SJSA1 (cell line): ENCODE measurements around the gene PRRT3. TPM values are rescaled to one million over a fixed set of nuclear protein-coding genes. Genes with fewer than 3 reads are reported as not detected.

ENCODE experiments used
- DNase-seq, 2 experiments: peaks; one replicate each; pipeline ENCODE4 v3.0.0-alpha.2; 2015 to 2020; ENCODE audit warnings: low spot score in 2 of 2, low read depth in 1 of 2
- H3K27ac ChIP-seq: fragments of 250-450 bp; sonication (Bioruptor Pico); 2 replicates; pipeline ENCODE4 v1.5.1; 2020; ENCODE audit warnings: mild to moderate bottlenecking, moderate library complexity
- H3K27me3 ChIP-seq: fragments of 250-450 bp; sonication (Bioruptor Pico); replicated peaks from 2 replicates; pipeline ENCODE4 v1.5.1; 2020; ENCODE audit warnings: mild to moderate bottlenecking, moderate library complexity
- H3K36me3 ChIP-seq: fragments of 250-450 bp; sonication (Bioruptor Pico); 2 replicates; pipeline ENCODE4 v1.5.1; 2020; ENCODE audit warnings: mild to moderate bottlenecking
- H3K4me1 ChIP-seq: fragments of 250-450 bp; sonication (Bioruptor Pico); replicated peaks from 2 replicates; pipeline ENCODE4 v1.6.1; 2021; ENCODE audit warnings: mild to moderate bottlenecking
- H3K4me3 ChIP-seq: fragments of 250-450 bp; sonication (Bioruptor Pico); 2 replicates; pipeline ENCODE4 v1.5.1; 2020; ENCODE audit warnings: mild to moderate bottlenecking
- H3K9me3 ChIP-seq: fragments of 250-450 bp; sonication (Bioruptor Pico); replicated peaks from 2 replicates; pipeline ENCODE4 v1.5.1; 2020; ENCODE audit warnings: mild to moderate bottlenecking
- total RNA-seq: library from RNA; depleted of rRNA; stranded (reverse); fragments of >200 nt; shearing (Covaris generic); gene quantifications from 2 replicates; pipeline ENCODE4 v1.2.3, GENCODE V29; 2014

Gene PRRT3
- total RNA-seq, 1 experiment from 2014 or later = 0.58 TPM

- H3K36me3 ChIP-seq = no peaks in the 10 kb centered on the region
- no peak overlapping the region for H3K4me3 ChIP-seq
- no peaks in the 10 kb centered on the region for H3K9me3 ChIP-seq
- no peaks in the 10 kb centered on the region for H3K27me3 ChIP-seq
- H3K27ac ChIP-seq = no peak overlapping the region
- H3K4me1 ChIP-seq = peaks cover 9% of the 10 kb centered on the region
- DNase-seq = no peak
Observed at GRCh38 chr3:9955611-9956352, 3.6 kb upstream of the PRRT3 start.

GRCh38 chr3:9955067-9955502 is 2.9 kb upstream of the PRRT3 start:
- no peak for DNase-seq
- Histone ChIP-seq H3K36me3 (no peaks in the 10 kb centered on the region), H3K4me3 (no peak overlapping the region), H3K9me3 (no peaks in the 10 kb centered on the region), H3K27ac (no peak overlapping the region), H3K27me3 (no peaks in the 10 kb centered on the region), H3K4me1 (peaks cover 9% of the 10 kb centered on the region)

GRCh38 chr3:9951598-9951961 is 628 bp downstream of the PRRT3 start:
- Histone ChIP-seq H3K4me1 (peaks cover 21% of the 10 kb centered on the region), H3K36me3 (no peaks in the 10 kb centered on the region), H3K27ac (no peak overlapping the region), H3K27me3 (no peaks in the 10 kb centered on the region), H3K9me3 (no peaks in the 10 kb centered on the region), H3K4me3 (peak overlapping the region; percentile 46)
- no peak for DNase-seq

- DNase-seq = no peak
- Histone ChIP-seq H3K4me3 (no peak overlapping the region), H3K27ac (no peak overlapping the region)
Observed at GRCh38 chr3:9951126-9951525, 1.1 kb downstream of the PRRT3 start.

GRCh38 chr3:9949626-9950025 is 2.6 kb downstream of the PRRT3 start:
- Histone ChIP-seq H3K4me1 (peaks cover 30% of the 10 kb centered on the region), H3K36me3 (no peaks in the 10 kb centered on the region), H3K4me3 (no peak overlapping the region), H3K27me3 (no peaks in the 10 kb centered on the region), H3K9me3 (no peaks in the 10 kb centered on the region), H3K27ac (no peak overlapping the region)
- DNase-seq = no peak

More at GRCh38 chr3:9951126-9951525, 1.1 kb downstream of the PRRT3 start:
- Histone ChIP-seq H3K36me3 (no peaks in the 10 kb centered on the region), H3K27me3 (no peaks in the 10 kb centered on the region), H3K4me1 (peaks cover 26% of the 10 kb centered on the region), H3K9me3 (no peaks in the 10 kb centered on the region)

- Histone ChIP-seq H3K27ac (no peak overlapping the region), H3K36me3 (no peaks in the 10 kb centered on the region), H3K4me1 (peaks cover 30% of the 10 kb centered on the region), H3K4me3 (no peak overlapping the region), H3K27me3 (no peaks in the 10 kb centered on the region), H3K9me3 (no peaks in the 10 kb centered on the region)
- no peak for DNase-seq
Observed at GRCh38 chr3:9949115-9949514, 3.1 kb downstream of the PRRT3 start.

GRCh38 chr3:9948586-9948985 is 3.6 kb downstream of the PRRT3 start:
- no peaks in the 10 kb centered on the region for H3K9me3 ChIP-seq
- no peaks in the 10 kb centered on the region for H3K36me3 ChIP-seq
- no peaks in the 10 kb centered on the region for H3K27me3 ChIP-seq
- no peak overlapping the region for H3K27ac ChIP-seq
- DNase-seq = no peak
- H3K4me3 ChIP-seq = no peak overlapping the region
- peaks cover 30% of the 10 kb centered on the region for H3K4me1 ChIP-seq

GRCh38 chr3:9947025-9947995 is 4.9 kb downstream of the PRRT3 start:
- DNase-seq = peak; percentile 56 to 69
- peak overlapping the region; percentile 48 for H3K4me3 ChIP-seq
- no peaks in the 10 kb centered on the region for H3K27me3 ChIP-seq
- no peaks in the 10 kb centered on the region for H3K9me3 ChIP-seq
- H3K4me1 ChIP-seq = peaks cover 28% of the 10 kb centered on the region
- H3K27ac ChIP-seq = no peak overlapping the region
- H3K36me3 ChIP-seq = no peaks in the 10 kb centered on the region

- H3K36me3 ChIP-seq = no peaks in the 10 kb centered on the region
- H3K27me3 ChIP-seq = no peaks in the 10 kb centered on the region
- H3K4me3 ChIP-seq = peak overlapping the region; percentile 48
- no peak overlapping the region for H3K27ac ChIP-seq
- no peaks in the 10 kb centered on the region for H3K9me3 ChIP-seq
- peak; percentile 82 to 86 for DNase-seq
- H3K4me1 ChIP-seq = peaks cover 20% of the 10 kb centered on the region
Observed at GRCh38 chr3:9946112-9947024, 5.8 kb downstream of the PRRT3 start.

GRCh38 chr3:9945358-9945757 is 6.8 kb downstream of the PRRT3 start:
- DNase-seq = no peak
- Histone ChIP-seq H3K4me3 (no peak overlapping the region), H3K27me3 (no peaks in the 10 kb centered on the region), H3K36me3 (no peaks in the 10 kb centered on the region), H3K27ac (no peak overlapping the region), H3K9me3 (no peaks in the 10 kb centered on the region), H3K4me1 (peaks cover 20% of the 10 kb centered on the region)

GRCh38 chr3:9944271-9944670 is 7.9 kb downstream of the PRRT3 start:
- H3K4me3 ChIP-seq = no peak overlapping the region
- DNase-seq = no peak
- no peaks in the 10 kb centered on the region for H3K36me3 ChIP-seq
- H3K27ac ChIP-seq = no peak overlapping the region
- H3K9me3 ChIP-seq = no peaks in the 10 kb centered on the region
- no peaks in the 10 kb centered on the region for H3K27me3 ChIP-seq
- H3K4me1 ChIP-seq = peaks cover 20% of the 10 kb centered on the region

- Histone ChIP-seq H3K36me3 (no peaks in the 10 kb centered on the region), H3K27ac (no peak overlapping the region), H3K4me3 (no peak overlapping the region), H3K4me1 (peaks cover 20% of the 10 kb centered on the region), H3K9me3 (no peaks in the 10 kb centered on the region), H3K27me3 (no peaks in the 10 kb centered on the region)
- no peak for DNase-seq
Observed at GRCh38 chr3:9942934-9943690, 9.1 kb downstream of the PRRT3 start.

- Histone ChIP-seq H3K27ac (no peak overlapping the region), H3K9me3 (no peaks in the 10 kb centered on the region), H3K4me1 (peaks cover 14% of the 10 kb centered on the region), H3K4me3 (no peak overlapping the region), H3K27me3 (no peaks in the 10 kb centered on the region), H3K36me3 (no peaks in the 10 kb centered on the region)
- no peak for DNase-seq
Observed at GRCh38 chr3:9942164-9942563, 10.0 kb downstream of the PRRT3 start.
